GM23338 (cell line): ENCODE results near the gene ALB. TPM values are rescaled to one million over a fixed set of nuclear protein-coding genes. Genes with fewer than 3 reads are reported as not detected.

Source experiments
- ATAC-seq: fragments of 200-7000 bp; cut with Tn5 transposase; 3 replicates; pipeline ENCODE4 v1.9.1; 2020
- DNase-seq: peaks from one replicate; pipeline ENCODE4 v3.0.0-alpha.2; 2015; ENCODE audit warnings: low spot score
- H2AFZ ChIP-seq: fragments of 200-600 bp; sonication (generic); 2 replicates; pipeline ENCODE4 v1.8.0; 2016; ENCODE audit warnings: antibody characterized with exemption, mild to moderate bottlenecking, moderate library complexity
- H3F3A ChIP-seq: fragments of 200-600 bp; sonication (generic); replicated peaks from 2 replicates; pipeline ENCODE4 v1.8.0; 2017; ENCODE audit warnings: antibody characterized with exemption, mixed run types, low read depth
- H3K27ac ChIP-seq: fragments of 200-600 bp; sonication (generic); 2 replicates; pipeline ENCODE4 v1.6.1; 2016; ENCODE audit warnings: low read depth
- H3K27me3 ChIP-seq: fragments of 200-600 bp; sonication (generic); 2 replicates; pipeline ENCODE4 v1.8.0; 2016; ENCODE audit warnings: mild to moderate bottlenecking, mixed run types, moderate library complexity; ENCODE audit not compliant: insufficient read depth
- H3K36me3 ChIP-seq: fragments of 200-600 bp; sonication (generic); 2 replicates; pipeline ENCODE4 v1.8.0; 2016; ENCODE audit warnings: mild to moderate bottlenecking; ENCODE audit not compliant: insufficient read depth
- H3K4me1 ChIP-seq: fragments of 200-600 bp; sonication (generic); 2 replicates; pipeline ENCODE4 v1.8.0; 2016; ENCODE audit warnings: mild to moderate bottlenecking, moderate library complexity; ENCODE audit not compliant: insufficient read depth
- H3K4me2 ChIP-seq: fragments of 200-600 bp; sonication (generic); 2 replicates; pipeline ENCODE4 v1.7.1; 2017; ENCODE audit warnings: mixed run types
- H3K4me3 ChIP-seq: fragments of 200-600 bp; sonication (generic); 2 replicates; pipeline ENCODE4 v1.6.1; 2016; ENCODE audit warnings: mixed run types
- H3K79me2 ChIP-seq: fragments of 200-600 bp; sonication (generic); replicated peaks from 2 replicates; pipeline ENCODE4 v1.8.0; 2017; ENCODE audit warnings: mild to moderate bottlenecking; ENCODE audit not compliant: insufficient read depth
- H3K9me2 ChIP-seq: fragments of 200-600 bp; sonication (generic); 2 replicates; pipeline ENCODE4 v1.8.0; 2017; ENCODE audit not compliant: insufficient read depth
- H4K20me1 ChIP-seq: fragments of 200-600 bp; sonication (generic); replicated peaks from 2 replicates; pipeline ENCODE4 v1.8.0; 2017; ENCODE audit warnings: mild to moderate bottlenecking; ENCODE audit not compliant: insufficient read depth
- H3K27ac Mint-ChIP-seq: 2 replicates; pipeline ENCODE4 v1.8.0; 2020; ENCODE audit warnings: inconsistent platforms, mild to moderate bottlenecking, moderate library complexity, mixed read lengths
- H3K27me3 Mint-ChIP-seq: 3 replicates; pipeline ENCODE4 v1.8.0; 2022; ENCODE audit warnings: low read depth, mild to moderate bottlenecking, moderate library complexity, mixed read lengths, inconsistent platforms; ENCODE audit not compliant: insufficient read depth, poor library complexity
- H3K36me3 Mint-ChIP-seq: 3 replicates; pipeline ENCODE4 v1.8.0; 2021; ENCODE audit warnings: low read depth, mild to moderate bottlenecking, inconsistent platforms, moderate library complexity, mixed read lengths
- H3K4me1 Mint-ChIP-seq: 3 replicates; pipeline ENCODE4 v1.8.0; 2020; ENCODE audit warnings: mild to moderate bottlenecking, inconsistent platforms, mixed read lengths
- H3K4me3 Mint-ChIP-seq: 3 replicates; pipeline ENCODE4 v1.8.0; 2021; ENCODE audit warnings: moderate library complexity, mild to moderate bottlenecking, inconsistent platforms, mixed read lengths
- H3K9me3 Mint-ChIP-seq: 3 replicates; pipeline ENCODE4 v1.8.0; 2020; ENCODE audit warnings: moderate library complexity, mild to moderate bottlenecking, inconsistent platforms, mixed read lengths
- CREB1 ChIP-seq: fragments of 250-450 bp; sonication (Bioruptor Pico); IDR thresholded peaks from 2 replicates; pipeline ENCODE4 v1.5.0; 2020; ENCODE audit warnings: low read depth, mild to moderate bottlenecking, moderate library complexity
- CTCF ChIP-seq, 2 experiments: fragments of 200-600 bp in 1 of 2; sonication (generic) in 1 of 2; conservative IDR thresholded peaks; 2 replicates each; pipeline versions ENCODE4 v1.5.1 to v1.6.1; 2016 to 2017; ENCODE audit warnings: antibody characterized with exemption in 2 of 2, low read depth in 2 of 2, mild to moderate bottlenecking in 2 of 2, moderate library complexity in 1 of 2
- ETS1 ChIP-seq: IDR thresholded peaks from 2 replicates; pipeline ENCODE4 v1.6.1; 2016; ENCODE audit warnings: antibody characterized with exemption
- EZH2 ChIP-seq: fragments of 200-600 bp; sonication (generic); IDR thresholded peaks from one replicate; pipeline ENCODE4 v1.8.0; 2017; ENCODE audit warnings: antibody characterized with exemption, mild to moderate bottlenecking, low read depth; ENCODE audit not compliant: unreplicated experiment
- EZH2phosphoT487 ChIP-seq: fragments of 200-600 bp; sonication (generic); IDR thresholded peaks from one replicate; pipeline ENCODE4 v1.8.1; 2018; ENCODE audit warnings: antibody characterized with exemption; ENCODE audit not compliant: unreplicated experiment
- JUNB ChIP-seq: IDR thresholded peaks from one replicate; pipeline ENCODE4 v1.6.1; 2016; ENCODE audit warnings: antibody characterized with exemption; ENCODE audit not compliant: unreplicated experiment
- NANOG ChIP-seq: IDR thresholded peaks from 2 replicates; pipeline ENCODE4 v1.6.1; 2016; ENCODE audit warnings: antibody characterized with exemption, borderline replicate concordance
- POLR2AphosphoS5 ChIP-seq: IDR thresholded peaks from 2 replicates; pipeline ENCODE4 v1.6.1; 2016; ENCODE audit warnings: antibody characterized with exemption, low read depth
- REST ChIP-seq: IDR thresholded peaks from one replicate; pipeline ENCODE4 v1.6.1; 2018; ENCODE audit warnings: antibody characterized with exemption; ENCODE audit not compliant: unreplicated experiment
- STAT1 ChIP-seq: IDR thresholded peaks from one replicate; pipeline ENCODE4 v1.6.1; 2016; ENCODE audit warnings: antibody characterized with exemption; ENCODE audit not compliant: unreplicated experiment
- ZNF114 ChIP-seq: fragments of 250-450 bp; sonication (Bioruptor Pico); IDR thresholded peaks from 2 replicates; pipeline ENCODE4 v1.5.0; 2020; ENCODE audit warnings: mild to moderate bottlenecking, moderate library complexity
- ZNF331 ChIP-seq: fragments of 250-450 bp; sonication (Bioruptor Pico); IDR thresholded peaks from 2 replicates; pipeline ENCODE4 v1.5.0; 2020; ENCODE audit warnings: low read depth, mild to moderate bottlenecking, moderate library complexity
- ZNF462 ChIP-seq: fragments of 250-450 bp; sonication (Bioruptor Pico); IDR thresholded peaks from 2 replicates; pipeline ENCODE4 v1.5.0; 2020; ENCODE audit warnings: mild to moderate bottlenecking, moderate library complexity
- polyA plus RNA-seq: library from polyadenylated mRNA; unstranded; fragments of >200 nt; fragmentation: Nextera tagmentation; extraction: Ambion mirVana; gene quantifications from 2 replicates; pipeline ENCODE4 v1.2.1, GENCODE V29; 2016
- total RNA-seq: library from RNA; depleted of rRNA; stranded (reverse); fragments of >200 nt; shearing (Covaris generic); gene quantifications from 2 replicates; pipeline ENCODE4 v1.2.3, GENCODE V29; 2014

ALB gene
- total and polyA plus RNA-seq, 2 experiments from 2014 or later, result not detected

- H3K9me3 Mint-ChIP-seq, result no peaks in the 10 kb centered on the region
- Histone ChIP-seq H3F3A (no peaks in the 10 kb centered on the region), H3K36me3 (no peaks in the 10 kb centered on the region), H2AFZ (no peak overlapping the region), H3K9me2 (no peaks in the 10 kb centered on the region), H3K4me3 (no peak overlapping the region), H3K79me2 (no peaks in the 10 kb centered on the region), H3K27ac (no peak overlapping the region), H3K27me3 (no peaks in the 10 kb centered on the region), H3K4me2 (no peak overlapping the region), H3K4me1 (no peaks in the 10 kb centered on the region), H4K20me1 (no peaks in the 10 kb centered on the region)
- no peaks in the 10 kb centered on the region for H3K36me3 Mint-ChIP-seq
- no peaks in the 10 kb centered on the region for H3K27me3 Mint-ChIP-seq
- no peak for TF ChIP-seq ZNF462
- TF ChIP-seq ZNF114, result no peak
- TF ChIP-seq ZNF331, result no peak
- TF ChIP-seq EZH2phosphoT487, result no peak
- no peak for TF ChIP-seq EZH2
- no peak for TF ChIP-seq JUNB
- no peak for TF ChIP-seq ETS1
- no peak for TF ChIP-seq POLR2AphosphoS5
- TF ChIP-seq CREB1, result no peak
- no peak for TF ChIP-seq CTCF (conservative IDR thresholded peaks at IDR 0.05; ENCODE audit: low read depth in 2 of 2)
- no peak for TF ChIP-seq STAT1
- TF ChIP-seq NANOG, result no peak
- TF ChIP-seq REST, result no peak
- no peak for ATAC-seq
- no peak overlapping the region for H3K4me3 Mint-ChIP-seq
- no peak for DNase-seq
- no peak overlapping the region for H3K27ac Mint-ChIP-seq
- H3K4me1 Mint-ChIP-seq, result no peaks in the 10 kb centered on the region
These were observed 34.0 kb downstream of the ALB start for GRCh38 chr4:73438048-73438447.
